GM12872 (cell line): ENCODE measurements around the gene WDR77.

Experiments
- TF ChIP-seq, protein P1 (sequence below): IDR thresholded peaks from 3 replicates; pipeline ENCODE4 v1.5.1; 2011; ENCODE audit warnings: low read depth, mild to moderate bottlenecking, low read length, moderate library complexity; ENCODE audit not compliant: insufficient read depth

The WDR77 gene

DNA sequence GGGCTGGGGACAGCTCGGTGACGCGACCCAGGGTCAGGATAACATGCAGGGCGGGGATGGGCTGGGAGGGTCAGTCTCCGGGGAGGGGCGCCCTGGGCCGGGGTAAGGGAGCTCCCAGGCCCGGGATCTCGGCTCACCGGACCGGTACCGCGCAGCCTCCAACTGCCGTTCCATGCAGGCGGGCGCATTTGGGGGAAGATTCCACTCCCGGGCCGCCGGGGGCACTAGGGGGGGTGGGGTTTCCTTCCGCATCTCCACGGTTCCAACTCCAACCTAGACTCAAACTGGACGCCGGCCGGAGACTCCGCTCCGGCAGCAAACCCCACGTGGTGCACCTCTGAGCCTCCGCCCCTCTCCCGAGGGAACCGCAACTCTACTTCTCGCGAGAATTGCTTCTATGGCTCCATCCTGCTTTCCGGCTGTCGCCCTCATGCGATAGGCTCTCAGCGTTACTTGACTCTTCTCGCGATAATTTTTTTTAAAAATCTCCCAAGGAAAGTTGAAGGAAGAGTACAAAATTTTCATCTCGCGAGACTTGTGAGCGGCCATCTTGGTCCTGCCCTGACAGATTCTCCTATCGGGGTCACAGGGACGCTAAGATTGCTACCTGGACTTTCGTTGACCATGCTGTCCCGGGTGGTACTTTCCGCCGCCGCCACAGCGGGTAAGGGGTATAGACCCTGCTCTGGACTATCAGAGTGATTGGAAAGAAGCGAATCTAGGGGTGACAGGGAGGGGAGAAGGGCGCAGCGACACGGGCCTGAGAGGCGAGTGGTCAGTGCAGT is at the start of gene WDR77, which contains the start of gene ATP5PB:
WDR77 (minus strand) TSS at position 339 of the 785 bp plus-strand sequence; CDS start at position 252, 87 bp downstream.
ATP5PB (plus strand) TSS at position 547 of the 785 bp plus-strand sequence; CDS start at position 625, 78 bp downstream.
- TF ChIP-seq, protein P1, sequence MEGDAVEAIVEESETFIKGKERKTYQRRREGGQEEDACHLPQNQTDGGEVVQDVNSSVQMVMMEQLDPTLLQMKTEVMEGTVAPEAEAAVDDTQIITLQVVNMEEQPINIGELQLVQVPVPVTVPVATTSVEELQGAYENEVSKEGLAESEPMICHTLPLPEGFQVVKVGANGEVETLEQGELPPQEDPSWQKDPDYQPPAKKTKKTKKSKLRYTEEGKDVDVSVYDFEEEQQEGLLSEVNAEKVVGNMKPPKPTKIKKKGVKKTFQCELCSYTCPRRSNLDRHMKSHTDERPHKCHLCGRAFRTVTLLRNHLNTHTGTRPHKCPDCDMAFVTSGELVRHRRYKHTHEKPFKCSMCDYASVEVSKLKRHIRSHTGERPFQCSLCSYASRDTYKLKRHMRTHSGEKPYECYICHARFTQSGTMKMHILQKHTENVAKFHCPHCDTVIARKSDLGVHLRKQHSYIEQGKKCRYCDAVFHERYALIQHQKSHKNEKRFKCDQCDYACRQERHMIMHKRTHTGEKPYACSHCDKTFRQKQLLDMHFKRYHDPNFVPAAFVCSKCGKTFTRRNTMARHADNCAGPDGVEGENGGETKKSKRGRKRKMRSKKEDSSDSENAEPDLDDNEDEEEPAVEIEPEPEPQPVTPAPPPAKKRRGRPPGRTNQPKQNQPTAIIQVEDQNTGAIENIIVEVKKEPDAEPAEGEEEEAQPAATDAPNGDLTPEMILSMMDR, result no peak

DNA sequence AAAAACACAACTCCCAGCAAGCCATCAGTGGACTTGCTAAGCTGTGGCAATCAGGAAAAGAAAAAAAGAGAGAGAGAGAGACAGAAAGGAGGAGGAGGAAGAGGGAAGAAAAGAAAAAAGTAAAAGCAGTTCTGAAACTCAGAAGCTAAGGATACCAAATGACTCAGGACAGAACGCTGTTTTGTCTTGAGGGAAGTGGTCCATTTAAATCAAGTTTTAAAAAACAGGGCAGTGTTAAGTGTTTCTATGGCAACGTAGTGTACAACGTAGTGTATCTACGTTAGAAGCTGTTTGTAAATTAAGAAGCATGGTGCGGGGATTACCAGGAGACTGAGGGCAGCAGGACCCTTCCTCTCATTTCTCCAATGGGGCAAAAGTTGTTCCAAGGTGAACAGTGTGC is 48.5 kb upstream of the WDR77 start:
- TF ChIP-seq, protein P1, result no peak

DNA sequence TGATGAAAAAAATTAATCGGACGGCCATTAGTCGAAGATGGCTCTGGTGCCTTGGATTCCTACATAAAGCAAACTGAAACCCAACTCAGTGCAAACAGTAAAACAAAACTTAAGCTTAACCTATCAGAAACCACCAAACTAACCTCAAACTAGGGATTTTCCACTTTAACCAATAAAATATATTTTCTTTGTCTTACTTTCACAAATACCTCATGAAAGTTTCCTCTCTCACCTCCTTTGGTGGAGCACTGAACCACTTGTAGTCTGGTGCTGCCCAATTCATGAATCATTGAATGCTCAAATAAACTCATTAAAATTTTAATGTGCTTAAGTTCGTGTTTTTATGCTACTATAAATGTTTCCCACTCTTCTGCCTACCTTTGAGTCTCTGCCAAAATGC is 47.3 kb upstream of the WDR77 start:
- TF ChIP-seq, protein P1, result no peak

DNA sequence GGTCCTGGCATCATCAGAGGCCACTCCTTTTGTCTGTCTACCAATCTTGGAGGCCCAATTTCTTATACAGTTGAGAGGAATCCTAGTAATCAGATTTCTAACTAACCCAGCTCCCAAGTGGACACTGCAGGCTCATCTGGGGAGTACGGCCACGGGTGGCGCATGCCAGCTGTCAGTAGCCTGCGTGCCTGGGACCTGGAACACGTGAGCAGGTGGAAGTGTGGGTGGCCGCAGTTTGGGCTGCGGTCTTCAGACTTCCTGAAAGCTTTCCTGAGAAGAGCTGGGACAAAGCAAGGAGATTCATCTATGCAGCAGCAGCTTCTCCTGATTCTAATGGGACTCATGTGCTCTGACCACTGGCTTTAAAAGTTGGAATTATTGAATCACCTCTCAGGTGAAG is 42.0 kb upstream of the WDR77 start:
- TF ChIP-seq, protein P1, result no peak

DNA sequence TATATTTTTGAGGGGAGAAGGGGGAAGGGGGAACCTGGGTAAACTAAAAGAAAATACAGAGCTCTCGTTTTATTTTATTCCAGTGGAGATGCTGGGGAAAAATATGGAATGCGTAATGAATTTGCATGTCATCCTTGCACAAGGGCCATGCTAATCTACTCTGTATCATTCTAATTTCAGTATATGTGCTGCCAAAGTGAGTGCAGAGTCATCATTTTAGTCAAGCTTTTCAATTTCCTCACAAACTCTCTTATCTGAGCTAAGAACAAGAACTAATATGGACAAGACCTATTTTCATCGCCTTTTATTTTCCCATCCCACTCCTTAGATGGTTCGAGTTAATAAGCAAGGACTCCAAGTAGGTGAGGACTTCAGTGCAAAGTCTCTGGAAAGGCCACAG is 41.2 kb upstream of the WDR77 start:
- TF ChIP-seq, protein P1, result no peak

DNA sequence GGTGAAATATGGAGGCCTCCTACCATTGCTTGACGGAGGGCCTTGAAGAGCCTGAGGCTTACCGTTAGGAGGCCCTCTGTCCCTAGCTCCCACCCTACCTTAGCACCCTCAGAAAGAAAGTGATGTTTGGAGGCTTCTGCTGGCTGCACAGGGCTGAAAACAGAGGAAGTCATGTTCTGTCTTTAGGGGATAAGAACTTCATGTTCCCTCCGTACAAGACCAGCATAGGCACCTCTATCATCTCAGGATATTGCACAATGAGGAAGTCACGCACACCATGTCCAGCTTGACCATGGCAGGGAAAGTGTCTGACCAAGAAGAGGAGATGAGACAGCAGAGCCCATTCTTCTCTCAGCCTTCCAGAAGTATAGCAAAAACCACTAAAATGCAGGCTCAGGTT is 40.5 kb upstream of the WDR77 start:
- TF ChIP-seq, protein P1, result no peak

DNA sequence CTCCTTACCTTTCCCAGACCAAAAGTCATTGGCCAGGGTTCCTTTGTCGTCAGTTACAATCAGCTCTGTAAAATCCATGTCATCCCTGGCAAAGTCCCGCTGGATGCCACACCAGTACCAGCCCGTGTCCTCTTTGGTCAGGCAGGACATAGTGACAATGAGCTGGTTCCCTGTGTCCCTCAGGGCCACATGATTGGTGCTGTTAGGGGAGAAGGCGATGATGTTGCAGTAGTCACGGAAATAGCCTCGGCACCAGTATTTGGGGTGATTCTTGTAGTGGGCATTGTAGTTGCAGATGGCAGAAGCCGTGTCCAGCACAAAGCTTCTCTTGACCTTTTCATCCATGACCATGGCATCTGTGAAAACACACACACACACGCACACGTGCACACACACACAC is 39.6 kb upstream of the WDR77 start:
- TF ChIP-seq, protein P1, result no peak
